SU-DHL-6 (cell line): ENCODE data around the gene ZNF689.
"Not testable (repeated sequence)": the region's sequence is repeated elsewhere in the genome, so short reads cannot be mapped to it uniquely, and the experiment has no call there.

Source experiments
- H2AFZ ChIP-seq: fragments of 200-600 bp; sonication (generic); 2 replicates; pipeline ENCODE4 v1.6.1; 2014; ENCODE audit warnings: low read depth, mild to moderate bottlenecking, moderate library complexity, mixed read lengths, antibody characterized with exemption, low read length; ENCODE audit not compliant: severe bottlenecking
- H3F3A ChIP-seq: fragments of 200-600 bp; shearing (Covaris generic); 2 replicates; pipeline ENCODE4 v1.6.0; 2016; ENCODE audit warnings: antibody characterized with exemption, mild to moderate bottlenecking; ENCODE audit not compliant: insufficient read depth
- H3K27ac ChIP-seq: fragments of 200-600 bp; sonication (generic); 2 replicates; pipeline ENCODE4 v1.5.1; 2016; ENCODE audit warnings: low read depth, mild to moderate bottlenecking, low read length, moderate library complexity, mixed read lengths
- H3K27me3 ChIP-seq: fragments of 200-600 bp; sonication (generic), shearing (Covaris generic); 2 replicates; pipeline ENCODE4 v1.6.0; 2014; ENCODE audit warnings: mild to moderate bottlenecking, low read length
- H3K36me3 ChIP-seq: fragments of 200-600 bp; sonication (generic); 2 replicates; pipeline ENCODE4 v1.6.1; 2014; ENCODE audit warnings: mild to moderate bottlenecking, low read length, mixed read lengths
- H3K4me2 ChIP-seq: fragments of 300-600, 200-600 bp; shearing (Covaris generic), sonication (generic); 2 replicates; pipeline ENCODE4 v1.6.0; 2014; ENCODE audit warnings: low read length, low read depth, mild to moderate bottlenecking; ENCODE audit not compliant: poor library complexity, severe bottlenecking
- H3K4me3 ChIP-seq: fragments of 200-600 bp; sonication (generic); 2 replicates; pipeline ENCODE4 v1.5.1; 2014; ENCODE audit warnings: antibody characterized with exemption, low read length, mild to moderate bottlenecking, mixed read lengths; ENCODE audit not compliant: insufficient read depth, poor library complexity, severe bottlenecking
- H3K79me2 ChIP-seq: fragments of 200-600 bp; sonication (generic); 2 replicates; pipeline ENCODE4 v1.6.1; 2014; ENCODE audit warnings: mild to moderate bottlenecking, low read length, moderate library complexity; ENCODE audit not compliant: insufficient read depth
- H3K9ac ChIP-seq: fragments of 200-600 bp; sonication (generic); 2 replicates; pipeline ENCODE4 v1.7.0; 2014; ENCODE audit warnings: mild to moderate bottlenecking, low read length
- H3K9me2 ChIP-seq: fragments of 200-600 bp; sonication (generic); replicated peaks from 2 replicates; pipeline ENCODE4 v1.6.1; 2014; ENCODE audit warnings: low read length; ENCODE audit not compliant: insufficient read depth
- H3K9me3 ChIP-seq: fragments of 200-600 bp; sonication (generic); 2 replicates; pipeline ENCODE4 v1.6.1; 2014; ENCODE audit warnings: low read length, mixed read lengths; ENCODE audit not compliant: insufficient read depth
- H4K20me1 ChIP-seq: fragments of 200-600 bp; sonication (generic); 2 replicates; pipeline ENCODE4 v1.6.1; 2014; ENCODE audit warnings: low read depth, mild to moderate bottlenecking, antibody characterized with exemption, low read length, moderate library complexity, mixed read lengths
- EZH2phosphoT487 ChIP-seq: fragments of 200-600 bp; sonication (generic), shearing (Covaris generic); conservative IDR thresholded peaks from 2 replicates; pipeline ENCODE4 v1.6.1; 2018; ENCODE audit warnings: mild to moderate bottlenecking, antibody characterized with exemption, low read length, moderate library complexity, mixed read lengths
- TF ChIP-seq, protein P1 (sequence below): fragments of 200-600 bp; sonication (generic); IDR thresholded peaks from one replicate; pipeline ENCODE4 v1.5.1; 2017; ENCODE audit warnings: antibody characterized with exemption, mild to moderate bottlenecking, low read length, moderate library complexity; ENCODE audit not compliant: insufficient read depth, poor library complexity, severe bottlenecking

The ZNF689 gene

DNA sequence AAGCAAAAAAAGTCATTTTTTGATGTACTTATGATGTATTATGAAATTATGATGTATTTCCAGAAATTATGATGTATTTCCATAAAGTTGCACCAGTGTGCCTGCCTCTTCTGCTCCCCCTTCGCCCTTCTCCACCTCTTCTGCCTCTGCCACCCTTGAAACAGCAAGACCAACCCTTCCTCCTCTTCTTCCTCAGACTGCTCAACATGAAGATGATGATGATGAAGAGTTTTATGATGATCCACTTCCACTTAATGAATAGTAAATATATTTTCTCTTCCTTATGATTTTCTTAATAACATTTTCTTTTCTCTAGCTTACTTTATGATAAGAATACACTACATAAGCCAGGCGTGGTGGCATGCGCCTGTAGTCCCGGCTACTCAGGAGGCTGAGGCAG lies 17.3 kb downstream of the ZNF689 start:
- Histone ChIP-seq H3K4me2 (no peak overlapping the region), H3K9me3 (no peaks in the 10 kb centered on the region), H3K36me3 (no peaks in the 10 kb centered on the region), H3K9ac (no peak overlapping the region), H3F3A (no peaks in the 10 kb centered on the region; the same call in 1 of the 2 replicates), H3K4me3 (no peak overlapping the region), H3K27me3 (no peaks in the 10 kb centered on the region), H4K20me1 (no peaks in the 10 kb centered on the region), H3K9me2 (no peaks in the 10 kb centered on the region), H3K79me2 (no peaks in the 10 kb centered on the region), H3K27ac (no peak overlapping the region), H2AFZ (no peak overlapping the region)
- no peak for TF ChIP-seq EZH2phosphoT487
- TF ChIP-seq, protein P1, sequence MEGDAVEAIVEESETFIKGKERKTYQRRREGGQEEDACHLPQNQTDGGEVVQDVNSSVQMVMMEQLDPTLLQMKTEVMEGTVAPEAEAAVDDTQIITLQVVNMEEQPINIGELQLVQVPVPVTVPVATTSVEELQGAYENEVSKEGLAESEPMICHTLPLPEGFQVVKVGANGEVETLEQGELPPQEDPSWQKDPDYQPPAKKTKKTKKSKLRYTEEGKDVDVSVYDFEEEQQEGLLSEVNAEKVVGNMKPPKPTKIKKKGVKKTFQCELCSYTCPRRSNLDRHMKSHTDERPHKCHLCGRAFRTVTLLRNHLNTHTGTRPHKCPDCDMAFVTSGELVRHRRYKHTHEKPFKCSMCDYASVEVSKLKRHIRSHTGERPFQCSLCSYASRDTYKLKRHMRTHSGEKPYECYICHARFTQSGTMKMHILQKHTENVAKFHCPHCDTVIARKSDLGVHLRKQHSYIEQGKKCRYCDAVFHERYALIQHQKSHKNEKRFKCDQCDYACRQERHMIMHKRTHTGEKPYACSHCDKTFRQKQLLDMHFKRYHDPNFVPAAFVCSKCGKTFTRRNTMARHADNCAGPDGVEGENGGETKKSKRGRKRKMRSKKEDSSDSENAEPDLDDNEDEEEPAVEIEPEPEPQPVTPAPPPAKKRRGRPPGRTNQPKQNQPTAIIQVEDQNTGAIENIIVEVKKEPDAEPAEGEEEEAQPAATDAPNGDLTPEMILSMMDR: no peak

DNA sequence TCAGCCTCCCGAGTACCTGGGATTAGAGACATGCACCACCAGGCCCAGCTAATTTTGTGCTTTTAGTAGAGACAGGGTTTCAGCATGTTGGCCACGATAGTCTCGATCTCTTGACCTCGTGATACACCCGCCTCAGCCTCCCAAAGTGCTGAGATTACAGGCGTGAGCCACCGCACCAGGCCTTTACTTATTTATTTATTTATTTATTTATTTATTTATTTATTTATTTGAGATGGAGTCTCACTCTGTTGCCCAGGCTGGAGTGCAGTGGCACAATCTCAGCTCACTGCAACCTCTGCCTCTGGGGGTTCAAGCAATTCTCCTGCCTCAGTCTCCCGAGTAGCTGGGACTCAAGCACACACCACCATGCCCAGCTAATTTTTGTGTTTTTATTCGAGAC lies 19.3 kb downstream of the ZNF689 start:
- H3K27me3 ChIP-seq, H3K9ac ChIP-seq, H3K9me3 ChIP-seq, H3F3A ChIP-seq, H3K36me3 ChIP-seq, H3K79me2 ChIP-seq, H3K27ac ChIP-seq, H3K4me2 ChIP-seq, H3K4me3 ChIP-seq, H4K20me1 ChIP-seq, H3K9me2 ChIP-seq, H2AFZ ChIP-seq: not testable (repeated sequence)

DNA sequence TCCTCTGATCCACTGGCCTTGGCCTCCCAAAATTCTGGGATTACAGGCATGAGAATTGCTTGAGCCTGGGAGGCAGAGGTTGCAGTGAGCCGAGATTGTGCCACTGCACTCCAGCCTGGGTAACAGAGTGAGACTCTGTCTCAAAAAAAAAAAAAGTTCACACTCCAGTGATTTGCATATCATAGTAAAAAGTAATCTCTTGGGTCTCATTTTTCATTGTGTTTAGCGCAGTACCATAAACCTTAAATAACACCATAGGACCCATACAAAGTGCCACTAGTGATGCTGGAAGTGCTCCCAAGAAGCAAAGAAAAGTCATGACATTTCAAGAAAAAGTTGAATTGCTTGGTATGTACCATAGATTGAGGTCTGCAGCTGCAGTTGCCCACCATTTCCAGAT lies 20.6 kb downstream of the ZNF689 start:
- not testable (repeated sequence) for H3K4me3 ChIP-seq, H4K20me1 ChIP-seq, H3K79me2 ChIP-seq, H3K4me2 ChIP-seq, H3K9me3 ChIP-seq, H3K27me3 ChIP-seq, H3K27ac ChIP-seq, H3F3A ChIP-seq, H3K36me3 ChIP-seq, H3K9me2 ChIP-seq, H2AFZ ChIP-seq, H3K9ac ChIP-seq

DNA sequence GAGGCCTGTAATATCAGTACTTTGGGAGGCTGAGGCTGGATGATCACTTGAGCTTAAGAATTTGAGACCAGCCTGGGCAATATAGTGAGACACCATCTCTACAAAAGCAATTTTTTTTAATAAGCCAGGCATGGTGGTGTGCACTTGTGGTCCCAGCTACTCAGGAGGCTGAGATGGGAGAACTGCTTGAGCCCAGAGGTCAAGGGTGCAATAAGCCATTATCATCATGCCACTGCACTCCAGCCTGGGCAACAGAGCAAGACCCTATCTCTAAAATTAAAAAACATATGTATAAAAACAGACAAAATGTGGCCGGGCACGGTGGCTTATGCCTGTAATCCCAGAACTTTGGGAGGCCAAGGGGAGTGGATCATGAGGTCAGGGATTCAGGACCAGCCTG lies 21.5 kb downstream of the ZNF689 start:
- no peak overlapping the region for H3K4me2 ChIP-seq
- no peaks in the 10 kb centered on the region for H3K9me2 ChIP-seq
- no peak overlapping the region for H2AFZ ChIP-seq
- H3K9me3 ChIP-seq: no peaks in the 10 kb centered on the region
- H3K27me3 ChIP-seq: no peaks in the 10 kb centered on the region
- no peaks in the 10 kb centered on the region for H4K20me1 ChIP-seq
- H3K27ac ChIP-seq: no peak overlapping the region
- H3K9ac ChIP-seq: no peak overlapping the region
- no peaks in the 10 kb centered on the region for H3K36me3 ChIP-seq
- TF ChIP-seq EZH2phosphoT487: no peak
- TF ChIP-seq, protein P1: no peak
- no peaks in the 10 kb centered on the region for H3K79me2 ChIP-seq
- no peak overlapping the region for H3K4me3 ChIP-seq
- no peaks in the 10 kb centered on the region; the same call in 1 of the 2 replicates for H3F3A ChIP-seq
